Activated CD4-positive, CD25-positive, alpha-beta regulatory T cell treated with anti-CD3 and anti-CD28 coated beads, Interleukin-2, amount 50 U/mL, for 16 hours (primary cell): ENCODE measurements around the gene NCAN.

Source experiments
- DNase-seq: peaks from one replicate; pipeline ENCODE4 v3.0.0-alpha.2; 2020; ENCODE audit warnings: low read depth, low spot score

The NCAN gene

DNA sequence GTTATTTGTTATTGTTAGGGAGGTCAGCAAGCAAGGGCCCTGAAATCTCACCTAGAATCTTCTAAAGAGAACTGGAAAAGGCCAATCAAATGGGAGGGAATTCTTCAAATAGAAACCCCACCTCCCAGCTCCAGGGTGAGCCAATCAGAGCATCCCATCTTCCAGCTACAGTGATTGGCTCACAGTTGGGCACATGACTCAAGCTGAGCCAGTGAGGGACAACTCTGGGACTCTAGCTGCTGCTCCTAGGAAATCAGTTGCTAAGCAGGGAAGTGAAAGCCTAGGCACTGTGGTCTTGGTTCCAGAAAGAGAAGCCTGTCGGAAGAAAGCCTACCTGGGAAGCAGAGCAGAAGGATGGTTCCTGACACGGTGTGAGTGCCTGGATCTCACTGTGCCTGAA is 48.0 kb downstream of the NCAN start:
- DNase-seq = no peak

DNA sequence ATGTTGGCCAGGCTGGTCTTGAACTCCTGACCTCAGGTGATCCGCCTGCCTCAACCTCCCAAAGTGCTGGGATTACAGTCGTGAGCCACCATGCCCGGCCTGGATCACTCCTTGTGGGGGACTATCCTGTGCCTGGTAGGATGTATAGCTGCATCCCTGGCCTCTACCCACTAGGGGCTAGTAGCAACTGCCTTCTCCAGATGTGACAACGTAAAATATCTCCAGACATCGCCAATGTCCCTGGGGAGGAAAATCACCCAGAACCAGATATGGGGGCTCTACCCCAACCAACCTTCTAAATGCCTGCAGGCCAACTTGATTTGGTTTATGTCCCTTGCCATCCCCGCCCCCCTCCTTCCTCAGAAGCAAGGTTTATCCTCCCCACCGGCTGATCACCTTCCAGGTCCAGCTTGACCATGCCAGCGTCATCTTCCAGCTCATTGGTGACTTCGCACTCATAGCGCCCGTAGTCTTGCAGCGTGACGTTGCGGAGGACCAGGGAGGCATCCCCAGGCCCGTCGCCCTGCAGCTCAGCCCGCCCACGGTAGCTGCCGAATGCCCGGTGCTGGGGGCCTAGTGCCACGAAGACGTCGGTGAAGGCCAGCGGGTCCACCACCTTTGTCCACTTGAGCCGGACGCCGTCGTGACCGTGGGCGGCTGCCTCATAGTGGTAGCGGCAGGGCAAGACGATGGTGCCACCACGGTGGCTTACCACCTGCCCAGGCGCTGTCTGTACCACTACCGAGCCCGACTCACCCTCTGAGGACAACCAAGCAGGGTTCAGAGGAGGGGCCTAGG is 48.9 kb downstream of the NCAN start:
- no peak for DNase-seq

DNA sequence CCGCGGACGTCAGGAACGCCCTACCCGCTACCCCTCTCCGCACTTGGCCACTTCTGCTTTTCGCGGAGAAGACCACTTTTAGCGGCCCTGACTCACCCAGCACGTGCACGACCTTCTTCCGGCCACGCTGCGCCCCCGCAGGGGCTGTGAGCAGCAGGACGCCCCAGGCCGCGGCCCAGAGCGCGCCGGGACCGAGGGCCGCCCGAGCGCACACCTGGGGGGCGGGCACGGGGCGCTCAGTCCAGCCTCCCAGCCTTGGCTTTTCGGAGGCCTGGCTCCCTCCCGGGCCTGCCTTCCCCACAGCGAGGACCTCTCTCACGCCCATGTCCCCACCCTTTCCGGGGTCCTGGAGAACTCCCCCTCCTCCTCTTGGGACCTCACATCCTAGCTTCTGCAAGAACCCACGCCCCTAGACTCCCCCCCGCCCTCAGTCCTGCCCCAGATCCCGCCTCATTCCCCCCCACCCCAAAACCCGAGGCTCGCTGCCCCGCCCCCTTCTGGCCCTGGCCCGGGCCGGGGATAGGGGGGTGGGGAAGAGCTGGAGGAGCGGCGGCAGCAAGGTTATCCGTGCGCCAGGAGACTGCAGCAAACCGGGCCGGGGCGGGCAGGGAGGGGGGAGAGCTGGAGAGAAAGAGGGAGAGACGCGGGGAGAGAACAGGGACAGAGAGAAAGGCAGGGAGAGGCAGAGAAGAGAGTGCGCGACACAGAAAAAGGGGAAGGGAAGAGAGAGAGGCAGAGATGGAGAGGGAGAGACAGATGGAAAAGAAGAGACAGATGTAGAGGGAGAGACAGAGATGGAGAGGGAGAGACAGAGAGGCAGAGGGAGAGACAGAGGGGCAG is 49.8 kb downstream of the NCAN start:
- DNase-seq = no peak

DNA sequence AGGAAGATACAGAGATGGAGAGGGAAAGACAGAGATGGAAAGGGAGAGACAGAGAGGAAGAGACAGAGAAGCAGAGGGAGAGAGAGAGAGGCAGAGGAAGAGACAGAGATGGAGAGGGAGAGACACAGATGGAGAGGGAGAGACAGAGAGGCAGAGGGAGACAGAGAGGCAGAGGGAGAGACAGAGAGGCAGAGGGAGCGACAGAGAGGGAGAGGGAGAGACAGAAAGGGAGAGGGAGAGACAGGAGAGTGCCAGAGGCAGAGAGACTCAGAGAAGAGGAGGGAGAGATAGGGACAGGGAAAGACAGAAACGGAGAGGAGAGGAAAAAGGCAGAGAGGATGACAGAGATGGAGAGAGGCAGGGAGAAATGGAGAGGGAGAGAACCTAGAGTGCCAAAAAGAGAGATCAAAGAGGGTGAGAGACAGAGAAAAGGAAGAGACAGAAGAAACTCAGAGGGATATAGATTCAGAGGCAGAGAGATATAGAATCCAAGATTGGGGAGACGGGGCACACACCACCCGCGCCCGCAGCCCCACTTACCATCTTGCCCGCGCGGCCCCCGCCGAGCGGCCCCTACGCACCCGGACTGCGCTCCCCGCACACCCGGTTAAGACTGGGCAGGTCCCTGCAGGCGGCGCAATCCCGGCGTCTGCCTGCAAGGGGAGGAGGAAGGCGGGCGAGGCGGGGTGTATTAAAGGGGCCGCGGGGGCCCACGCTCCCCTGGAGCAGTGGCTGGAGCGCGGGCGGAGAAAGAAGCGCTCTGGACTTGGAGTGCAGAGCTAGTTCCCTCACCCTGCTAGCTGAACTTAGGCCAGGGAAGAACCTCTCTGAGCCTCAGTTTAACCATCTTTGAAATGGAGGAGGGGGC is 50.7 kb downstream of the NCAN start:
- DNase-seq = no peak

DNA sequence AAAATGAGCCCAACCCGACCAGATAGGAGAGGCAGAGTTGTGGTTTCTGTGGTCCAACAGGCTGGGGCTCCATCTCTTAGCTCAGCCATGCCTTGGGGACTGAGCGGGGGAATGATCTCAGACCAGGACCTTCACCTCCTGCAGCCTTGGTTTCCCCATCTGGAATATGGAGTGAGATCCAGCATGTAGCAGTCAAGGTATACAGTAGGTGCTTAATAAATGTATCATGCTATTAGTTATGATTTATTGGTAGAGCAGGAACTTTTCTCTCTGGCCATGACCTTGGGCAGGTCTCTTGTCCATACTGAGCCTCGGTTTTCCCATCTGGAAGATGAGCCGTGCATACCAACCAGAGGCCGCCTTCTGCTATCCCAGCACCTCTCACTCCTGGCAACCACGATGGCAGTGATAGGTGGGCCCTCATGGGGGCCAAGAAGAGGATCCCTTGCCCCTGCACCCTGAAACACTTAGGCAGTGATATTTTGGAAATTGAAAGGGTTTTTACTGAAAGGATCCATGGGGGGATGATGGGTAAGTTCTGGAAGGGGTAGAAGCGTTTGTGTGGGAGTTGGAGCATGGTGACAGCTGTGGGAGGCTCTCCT is 52.2 kb downstream of the NCAN start:
- no peak for DNase-seq

DNA sequence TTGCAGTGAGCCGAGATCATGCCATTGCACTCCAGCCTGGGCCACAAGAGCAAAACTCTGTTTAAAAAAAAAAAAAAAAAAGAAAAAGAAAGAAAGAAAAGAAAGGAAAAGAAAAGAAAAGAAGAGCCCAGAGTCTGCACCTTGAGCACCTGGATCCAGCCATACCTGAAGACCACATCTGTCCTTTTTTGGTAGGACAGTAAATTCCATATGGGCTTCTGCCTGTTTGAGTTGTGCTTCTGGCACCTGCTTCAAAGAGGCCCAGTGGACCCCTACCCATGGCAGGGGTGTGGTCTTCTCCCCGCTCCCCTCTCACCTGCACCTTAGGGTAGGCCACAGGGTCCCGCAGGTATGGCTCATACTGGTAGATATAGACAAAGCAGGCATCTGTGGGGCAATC is 55.5 kb downstream of the NCAN start:
- DNase-seq = no peak

DNA sequence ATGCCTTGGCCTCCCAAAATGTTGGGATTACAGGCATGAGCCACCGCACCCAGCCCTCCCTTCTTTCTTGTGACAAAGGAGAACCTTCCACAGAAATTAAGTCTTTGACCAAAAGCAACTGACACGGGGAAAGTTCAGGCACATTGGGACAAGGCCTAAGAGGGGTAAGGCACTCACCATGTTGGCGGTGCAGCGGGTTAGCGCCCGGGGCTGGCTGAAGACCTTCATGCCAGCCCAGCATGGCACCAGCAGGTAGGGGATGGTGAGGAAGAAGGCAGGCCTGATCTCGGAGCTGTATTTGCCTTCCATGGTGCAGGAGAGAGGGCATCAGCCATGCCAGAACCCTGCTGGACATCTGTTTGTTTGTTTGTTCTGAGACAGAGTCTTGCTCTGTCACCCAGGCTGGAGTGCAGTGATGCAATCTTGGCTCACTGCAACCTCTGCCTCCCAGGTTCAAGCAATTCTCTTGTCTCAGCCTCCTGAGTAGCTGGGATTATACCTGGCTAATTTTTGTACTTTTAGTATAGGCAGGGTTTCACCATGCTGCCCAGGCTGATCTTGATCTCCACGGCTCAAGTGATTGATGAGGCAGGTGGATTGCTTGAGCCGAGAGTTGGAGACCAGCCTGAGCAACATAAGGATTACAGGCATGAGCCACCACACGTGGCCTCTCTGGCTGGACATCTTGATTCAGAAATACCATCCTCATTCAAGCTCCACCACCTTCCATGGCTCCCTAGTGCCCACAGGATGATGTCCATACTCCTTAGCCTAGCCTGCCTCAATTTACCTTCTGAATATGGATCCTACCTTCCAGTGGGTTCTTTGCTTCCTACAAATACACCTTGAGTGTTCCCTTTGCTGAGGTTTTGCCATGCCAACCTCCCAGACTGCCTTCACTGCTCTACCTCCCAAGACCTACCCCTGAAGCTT is 57.0 kb downstream of the NCAN start:
- no peak for DNase-seq

DNA sequence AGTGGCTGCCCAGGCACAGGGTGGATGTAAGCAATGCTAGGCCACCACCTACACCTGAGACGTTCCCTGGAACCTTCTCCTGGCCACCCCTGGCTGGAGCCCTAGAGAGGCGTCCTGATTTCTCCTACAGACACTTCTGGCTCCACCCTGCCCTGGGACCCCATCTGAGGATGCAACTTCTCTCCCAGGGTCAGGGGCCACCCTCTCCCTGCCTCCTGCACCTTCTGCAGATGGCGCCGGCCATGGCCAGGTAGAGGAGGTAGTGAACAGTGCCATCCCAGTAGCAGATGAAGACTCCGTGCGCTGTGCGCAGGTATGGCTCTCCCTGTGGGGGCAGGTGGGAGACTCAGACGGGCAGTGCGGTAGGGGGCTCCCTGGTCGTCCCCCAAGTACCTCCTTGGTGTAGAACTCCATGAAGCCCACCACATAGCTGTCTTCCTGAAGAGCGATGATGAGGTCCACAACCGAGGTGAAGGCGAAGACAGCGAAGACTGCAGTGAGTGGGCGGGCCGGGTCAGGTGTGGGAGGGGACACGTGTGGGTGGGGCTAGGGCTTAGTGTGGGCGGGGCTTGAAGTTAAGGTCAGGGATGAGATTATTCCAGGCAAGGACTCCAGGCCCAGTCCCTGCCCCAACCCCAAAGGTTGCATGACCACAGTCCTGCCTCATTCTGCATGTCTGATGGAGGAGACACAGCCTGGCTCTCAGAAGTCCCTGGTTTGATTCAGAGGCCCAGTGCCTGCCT is 58.4 kb downstream of the NCAN start:
- DNase-seq = no peak

DNA sequence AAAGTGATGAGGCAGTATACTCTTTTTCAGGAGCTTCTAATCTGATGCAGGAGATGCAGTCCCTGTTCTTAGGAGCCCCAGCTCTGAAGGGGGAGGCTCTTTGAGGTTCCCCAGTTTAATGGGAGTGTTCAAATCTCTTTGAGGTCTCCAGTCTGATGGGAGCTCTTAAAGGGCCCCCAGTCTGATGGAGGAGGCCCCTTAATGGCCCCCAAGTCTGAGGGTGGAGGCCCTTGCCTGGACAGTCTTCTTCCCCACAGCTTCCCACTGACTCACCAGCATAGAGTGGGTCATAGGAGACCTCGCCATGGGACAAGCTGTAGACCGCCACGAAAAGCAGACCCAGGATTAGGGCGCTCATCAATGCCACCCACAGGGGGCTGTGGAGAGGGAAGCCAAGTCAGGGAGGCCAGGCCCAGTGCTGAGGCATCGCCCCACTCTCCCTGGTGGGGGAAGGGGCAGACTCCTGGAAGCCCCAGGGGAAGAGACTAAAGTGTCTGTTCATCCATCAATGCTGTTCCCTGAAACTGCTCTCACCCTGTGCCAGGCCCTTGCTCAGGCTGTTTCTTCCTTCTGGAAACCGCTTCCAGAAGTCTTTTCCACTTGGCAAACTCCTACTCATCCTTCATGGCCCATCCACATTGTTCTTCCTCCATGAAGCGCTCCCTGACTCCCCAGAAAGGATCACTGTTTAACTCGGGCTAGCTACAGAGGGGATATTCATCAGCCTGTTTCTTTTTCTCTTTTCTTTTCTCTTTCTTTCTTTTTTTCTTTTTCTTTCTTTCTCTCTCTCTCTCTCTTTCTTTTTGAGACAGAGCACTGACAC is 59.2 kb downstream of the NCAN start:
- no peak for DNase-seq

DNA sequence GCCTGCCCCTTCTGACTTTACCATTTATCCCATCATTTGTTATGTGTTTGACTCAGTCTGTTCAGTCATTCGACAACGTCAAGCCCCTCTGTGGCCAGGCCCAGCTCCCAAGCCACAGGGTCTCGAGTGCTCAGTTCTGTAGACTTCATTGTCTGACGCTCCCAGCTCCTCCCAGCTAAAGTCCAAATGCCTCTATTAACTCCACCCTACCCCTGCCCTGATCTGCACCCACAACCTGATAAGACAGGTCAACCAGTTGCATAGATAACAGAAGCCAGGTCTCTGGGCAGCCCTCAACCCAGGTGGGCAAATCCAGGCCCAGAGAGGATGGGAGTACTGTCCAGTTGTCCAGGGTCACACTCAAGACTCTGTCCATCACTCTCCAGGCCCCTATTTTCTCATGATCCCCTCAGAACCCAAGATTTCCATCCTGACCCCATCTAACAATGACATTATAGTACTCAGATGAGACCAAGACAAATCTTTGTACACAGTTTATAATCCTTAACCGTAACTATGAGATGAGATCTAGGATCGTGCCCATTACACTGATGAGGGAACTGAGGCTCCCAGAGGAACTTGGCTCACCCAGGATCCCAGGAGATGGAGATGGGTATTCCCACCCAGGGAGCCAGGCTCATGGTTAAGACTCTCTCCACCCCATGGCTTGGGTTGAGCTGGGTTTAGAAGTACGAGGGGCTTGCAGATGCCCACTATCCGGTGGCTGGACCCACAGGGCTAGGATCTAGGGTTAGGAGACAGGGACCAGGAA is 60.3 kb downstream of the NCAN start:
- no peak for DNase-seq

DNA sequence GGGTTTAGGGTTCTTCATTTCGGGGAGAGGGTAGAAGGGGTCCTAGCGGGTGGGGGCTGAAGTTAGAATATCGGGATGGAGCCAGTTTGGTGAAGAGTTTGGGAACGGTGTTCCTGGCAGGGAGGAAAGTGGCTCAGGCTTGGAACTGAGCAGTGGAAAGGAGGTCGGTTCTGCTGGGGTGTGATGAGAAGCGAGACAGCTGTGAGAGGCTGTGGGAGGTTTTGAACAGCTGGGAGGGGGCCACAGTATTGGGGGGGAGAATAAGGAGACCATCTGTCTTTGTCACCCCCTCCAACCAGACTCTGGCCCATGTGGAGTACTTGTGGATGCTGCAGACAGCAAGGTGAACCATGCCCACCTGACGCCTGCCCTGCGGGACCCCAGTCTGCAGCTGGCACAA is 62.4 kb downstream of the NCAN start:
- DNase-seq = no peak

DNA sequence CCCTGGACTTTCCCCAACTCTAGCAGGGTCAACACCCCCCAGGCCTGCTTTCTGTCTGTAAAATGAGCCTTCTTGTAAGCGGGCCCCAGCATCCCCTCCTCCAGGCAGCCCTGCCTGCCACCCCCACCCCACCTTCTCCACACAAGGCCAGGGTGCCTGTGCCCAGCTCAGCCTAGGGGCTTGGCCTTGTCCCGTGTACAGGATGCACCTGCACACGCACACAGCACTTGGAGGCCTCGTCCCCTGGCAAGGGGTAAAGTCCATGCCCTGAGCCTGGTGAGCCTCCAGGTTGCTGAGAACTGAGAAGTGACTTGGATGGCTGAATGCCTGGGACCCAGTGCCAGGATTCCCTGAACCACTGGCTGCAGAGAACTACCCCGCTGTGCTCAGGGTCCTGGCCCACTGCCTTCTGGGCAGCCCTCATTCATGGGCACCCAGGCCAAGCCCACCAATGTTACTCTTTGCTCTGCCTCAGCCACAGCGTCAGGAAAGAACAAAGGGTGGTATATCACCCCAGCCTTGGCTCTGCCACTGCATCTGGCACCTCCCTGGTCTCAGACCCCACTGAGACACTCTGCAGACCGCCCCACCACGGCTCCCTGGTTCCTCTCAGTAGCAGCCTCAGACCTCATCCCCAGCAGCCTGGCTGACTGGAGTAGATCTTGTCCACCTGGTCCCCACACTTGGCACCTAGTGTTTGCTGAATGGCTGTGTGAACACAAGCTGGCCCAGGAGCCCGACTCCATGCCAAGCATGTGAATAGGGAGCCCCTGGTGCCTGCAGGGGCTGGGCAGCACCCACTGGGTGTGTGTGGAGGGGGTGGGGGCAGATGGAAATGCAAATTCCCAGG is 63.2 kb downstream of the NCAN start:
- no peak for DNase-seq

DNA sequence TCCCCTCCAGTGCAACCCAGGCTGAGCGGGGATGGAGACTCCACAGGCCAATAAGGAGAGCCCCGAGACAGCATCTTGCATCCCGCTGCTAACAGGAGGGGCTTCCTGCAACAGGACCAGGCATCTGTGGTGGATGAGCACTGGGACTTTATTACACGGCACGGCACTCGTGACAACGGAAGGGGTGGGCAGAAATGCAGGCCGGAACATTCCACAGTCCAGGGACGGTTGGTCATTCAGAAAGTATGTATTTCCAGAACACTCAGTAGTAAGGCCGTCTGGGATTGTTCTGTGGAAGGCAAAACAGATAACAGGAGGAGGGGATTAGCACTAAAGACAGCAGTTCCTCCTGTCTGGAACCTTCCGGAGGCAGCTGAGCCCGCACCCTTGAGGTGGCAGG is 64.6 kb downstream of the NCAN start:
- DNase-seq = no peak

DNA sequence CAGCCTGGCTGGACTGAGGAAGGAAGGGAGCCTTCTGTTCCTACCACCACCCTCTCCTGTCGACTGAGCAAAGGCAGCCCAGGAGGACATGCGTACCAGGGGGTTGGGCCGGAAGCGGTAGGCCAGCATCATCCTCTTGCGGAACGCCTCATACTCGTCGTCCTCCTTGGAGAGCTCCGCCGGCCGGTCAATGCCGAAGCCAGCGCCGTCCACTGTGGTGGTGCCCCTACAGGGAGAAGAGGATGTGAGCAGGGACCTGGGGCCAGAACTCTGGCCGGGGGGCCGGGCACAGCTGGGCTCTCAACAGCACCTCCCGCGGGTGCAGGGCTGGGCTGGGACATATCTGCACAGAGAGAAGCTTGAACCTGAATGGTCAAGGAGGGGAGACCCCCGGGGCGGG is 65.1 kb downstream of the NCAN start:
- no peak for DNase-seq

DNA sequence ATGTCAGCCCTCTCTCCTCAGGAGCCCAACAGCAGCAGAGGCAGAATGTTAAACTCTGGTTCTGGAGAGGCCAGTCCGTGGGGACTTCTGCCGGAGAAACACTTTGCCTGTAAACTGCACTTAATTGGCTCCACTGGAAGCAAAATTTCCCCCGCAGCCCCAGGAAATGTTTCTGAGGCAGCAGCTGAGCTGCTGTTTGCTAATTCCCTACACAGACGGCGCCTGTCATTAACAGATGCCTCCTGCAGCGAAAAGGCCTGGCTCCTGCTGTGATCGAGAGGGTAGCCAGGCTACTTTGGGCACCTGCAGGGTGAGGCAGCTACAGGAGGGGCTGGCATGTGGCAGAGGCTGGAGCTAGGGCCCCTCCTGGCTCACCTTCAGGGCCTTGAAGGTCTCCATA is 66.6 kb downstream of the NCAN start:
- no peak for DNase-seq

DNA sequence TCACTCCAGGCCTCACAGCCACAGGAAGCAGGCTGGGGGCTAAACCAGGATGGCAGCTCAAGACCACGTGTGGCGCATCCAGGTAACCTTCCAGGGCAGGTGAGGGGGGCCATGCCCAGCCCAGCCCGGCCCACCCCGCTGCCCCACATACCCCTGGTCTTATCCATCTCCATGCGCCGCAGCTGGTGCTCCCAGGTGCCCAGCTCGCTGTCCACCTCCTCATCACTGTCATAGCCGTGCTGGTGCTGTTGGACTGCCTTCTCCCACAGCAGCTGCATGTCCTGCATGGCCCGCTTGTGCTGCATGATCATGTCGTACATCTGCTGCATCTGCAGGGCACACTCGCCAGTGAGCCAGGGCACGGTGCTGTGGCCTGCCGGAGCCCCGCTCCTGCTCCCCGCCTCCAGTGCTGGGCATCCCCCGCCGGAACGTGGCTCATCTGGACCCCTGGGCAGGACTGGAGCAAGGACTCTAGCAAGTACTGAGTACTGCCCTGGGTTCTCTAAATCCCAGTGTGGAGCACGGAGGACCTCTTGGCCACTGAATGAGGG is 67.4 kb downstream of the NCAN start:
- DNase-seq = no peak

DNA sequence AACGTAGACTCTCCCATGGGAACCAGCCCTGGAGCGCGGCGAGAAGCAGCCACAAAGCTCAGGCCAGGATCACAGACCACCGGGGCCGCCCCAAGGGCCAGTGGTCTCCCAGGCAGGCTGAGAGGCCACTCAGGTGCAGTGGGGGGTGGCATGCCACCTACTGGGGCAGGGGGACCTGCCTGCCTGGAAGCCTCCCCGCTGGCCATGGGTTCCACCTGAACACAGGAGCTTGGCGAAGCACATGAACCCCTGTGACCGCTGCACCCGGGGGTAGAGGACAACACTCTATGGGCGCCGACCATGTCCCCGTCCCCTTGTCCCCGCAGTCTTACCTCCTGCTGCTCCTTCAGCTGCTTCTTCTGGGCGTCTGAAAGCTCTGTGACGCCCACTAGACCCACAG is 68.1 kb downstream of the NCAN start:
- no peak for DNase-seq
